ENCODE results near the gene SSB.

SSB gene

GRCh38 chr2:169767243-169767888 is 31.3 kb upstream of the SSB start:
- Histone ChIP-seq H3K27me3 (replicated peaks) (peaks cover 5% of the 10 kb centered on the region), H3K4me3 (ENCODE audit: low read depth, low read length) (no peak overlapping the region), H3K36me3 (replicated peaks) (no peaks in the 10 kb centered on the region), H3K27ac (no peak overlapping the region)
- DNase-seq, result peak; percentile 62
- TF ChIP-seq, protein P1, sequence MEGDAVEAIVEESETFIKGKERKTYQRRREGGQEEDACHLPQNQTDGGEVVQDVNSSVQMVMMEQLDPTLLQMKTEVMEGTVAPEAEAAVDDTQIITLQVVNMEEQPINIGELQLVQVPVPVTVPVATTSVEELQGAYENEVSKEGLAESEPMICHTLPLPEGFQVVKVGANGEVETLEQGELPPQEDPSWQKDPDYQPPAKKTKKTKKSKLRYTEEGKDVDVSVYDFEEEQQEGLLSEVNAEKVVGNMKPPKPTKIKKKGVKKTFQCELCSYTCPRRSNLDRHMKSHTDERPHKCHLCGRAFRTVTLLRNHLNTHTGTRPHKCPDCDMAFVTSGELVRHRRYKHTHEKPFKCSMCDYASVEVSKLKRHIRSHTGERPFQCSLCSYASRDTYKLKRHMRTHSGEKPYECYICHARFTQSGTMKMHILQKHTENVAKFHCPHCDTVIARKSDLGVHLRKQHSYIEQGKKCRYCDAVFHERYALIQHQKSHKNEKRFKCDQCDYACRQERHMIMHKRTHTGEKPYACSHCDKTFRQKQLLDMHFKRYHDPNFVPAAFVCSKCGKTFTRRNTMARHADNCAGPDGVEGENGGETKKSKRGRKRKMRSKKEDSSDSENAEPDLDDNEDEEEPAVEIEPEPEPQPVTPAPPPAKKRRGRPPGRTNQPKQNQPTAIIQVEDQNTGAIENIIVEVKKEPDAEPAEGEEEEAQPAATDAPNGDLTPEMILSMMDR (IDR thresholded peaks at IDR 0.05; ENCODE audit: low read depth, low read length, missing control alignments), result peak; percentile 75
- in situ Hi-C loops (cut with HindIII; ENCODE audit: low pct_ligation_motif_present, low sequenced_read_pairs), result no loop called here

DNA sequence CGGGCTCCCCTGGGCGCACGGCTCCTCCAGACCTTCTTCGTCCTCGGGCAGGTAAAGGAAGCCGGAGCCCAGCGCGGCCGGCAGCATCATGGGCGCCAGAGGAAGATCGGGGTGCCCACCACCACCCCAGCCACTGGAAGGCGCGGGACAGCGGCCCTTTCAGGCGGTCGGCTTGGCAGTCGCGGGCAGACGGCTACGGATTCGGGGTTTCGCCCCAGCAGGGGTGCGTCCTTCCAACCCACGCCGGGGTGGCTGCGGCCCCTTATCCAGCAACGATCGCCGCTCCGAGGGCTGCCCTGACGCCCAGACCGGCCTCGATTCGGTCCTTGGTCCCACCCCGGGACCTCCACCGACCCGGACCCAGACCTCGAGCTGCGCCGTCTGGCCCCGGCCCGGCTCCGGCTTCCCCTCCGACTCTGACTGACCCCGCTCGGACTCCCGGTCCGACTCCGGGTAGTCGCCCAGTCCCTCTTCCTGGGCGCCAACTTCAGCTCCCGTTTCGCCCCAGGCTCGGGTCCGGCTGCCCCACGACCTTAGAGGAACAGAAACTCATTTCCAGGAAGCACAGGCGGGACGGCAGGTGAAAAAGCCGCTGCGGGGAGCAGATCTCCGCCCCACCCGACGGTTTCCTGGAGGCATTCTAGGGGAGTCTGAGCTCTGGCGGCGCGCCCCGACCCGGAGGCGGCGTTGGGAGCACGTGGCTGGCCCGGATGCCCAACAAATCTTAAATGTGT is 30.2 kb upstream of the SSB start:
- TF ChIP-seq, protein P1 (IDR thresholded peaks at IDR 0.05; ENCODE audit: low read depth, low read length, missing control alignments), result no peak
- H3K27me3 ChIP-seq (replicated peaks), result peaks cover 5% of the 10 kb centered on the region
- no peak overlapping the region for H3K27ac ChIP-seq
- H3K4me3 ChIP-seq (ENCODE audit: low read depth, low read length), result peak overlapping the region; percentile 45
- in situ Hi-C loops (cut with HindIII; ENCODE audit: low pct_ligation_motif_present, low sequenced_read_pairs), result no loop called here
- H3K36me3 ChIP-seq (replicated peaks), result no peaks in the 10 kb centered on the region
- DNase-seq, result no peak

DNA sequence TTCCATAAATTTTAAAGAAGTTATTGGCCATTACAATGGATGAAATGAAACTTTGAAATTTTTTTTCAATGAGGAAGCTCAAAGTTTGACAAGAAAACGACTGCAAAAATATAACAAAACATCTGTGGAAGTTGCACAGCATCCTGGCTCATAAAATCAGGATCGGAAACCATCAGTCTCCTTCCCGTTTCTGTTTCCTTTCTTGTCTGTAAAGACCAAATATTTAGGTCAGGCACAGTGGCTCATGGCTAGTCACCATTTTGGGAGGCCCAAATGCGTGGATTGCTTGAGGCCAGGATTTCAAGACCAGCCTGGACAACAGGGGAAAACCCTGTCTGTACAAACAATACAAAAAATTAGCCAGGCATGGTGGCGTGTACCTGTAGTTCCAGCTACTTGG is 27.6 kb upstream of the SSB start:
- in situ Hi-C loops (cut with HindIII; ENCODE audit: low pct_ligation_motif_present, low sequenced_read_pairs), result no loop called here
- H3K36me3 ChIP-seq (replicated peaks), result no peaks in the 10 kb centered on the region

DNA sequence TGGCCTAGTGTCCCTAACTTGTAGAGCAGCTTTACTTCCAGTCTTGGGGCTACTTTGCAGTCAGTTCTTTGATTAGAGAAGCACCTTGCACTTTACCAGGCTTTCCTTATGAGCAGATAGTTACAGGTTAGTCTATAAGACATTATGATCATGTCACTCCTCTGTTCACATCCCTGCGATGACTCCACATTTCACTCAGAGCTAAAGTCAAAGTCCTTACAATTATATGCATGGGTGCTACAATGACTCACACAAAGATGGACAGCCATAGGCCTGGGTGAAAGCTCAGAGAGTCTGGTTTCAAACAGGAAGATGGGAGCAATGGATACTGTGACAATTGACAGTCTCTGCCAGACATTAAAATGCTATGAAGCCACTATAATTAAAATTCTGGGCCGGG is 27.1 kb upstream of the SSB start:
- in situ Hi-C loops (cut with HindIII; ENCODE audit: low pct_ligation_motif_present, low sequenced_read_pairs), result no loop called here
- no peak for DNase-seq
- TF ChIP-seq, protein P1 (IDR thresholded peaks at IDR 0.05; ENCODE audit: low read depth, low read length, missing control alignments), result no peak

More for the DNA sequence above, 27.6 kb upstream of the SSB start:
- peaks cover 5% of the 10 kb centered on the region for H3K27me3 ChIP-seq (replicated peaks)
- no peak overlapping the region for H3K4me3 ChIP-seq (ENCODE audit: low read depth, low read length)
- no peak for DNase-seq
- H3K27ac ChIP-seq, result no peak overlapping the region
- TF ChIP-seq, protein P1 (IDR thresholded peaks at IDR 0.05; ENCODE audit: low read depth, low read length, missing control alignments), result no peak

DNA sequence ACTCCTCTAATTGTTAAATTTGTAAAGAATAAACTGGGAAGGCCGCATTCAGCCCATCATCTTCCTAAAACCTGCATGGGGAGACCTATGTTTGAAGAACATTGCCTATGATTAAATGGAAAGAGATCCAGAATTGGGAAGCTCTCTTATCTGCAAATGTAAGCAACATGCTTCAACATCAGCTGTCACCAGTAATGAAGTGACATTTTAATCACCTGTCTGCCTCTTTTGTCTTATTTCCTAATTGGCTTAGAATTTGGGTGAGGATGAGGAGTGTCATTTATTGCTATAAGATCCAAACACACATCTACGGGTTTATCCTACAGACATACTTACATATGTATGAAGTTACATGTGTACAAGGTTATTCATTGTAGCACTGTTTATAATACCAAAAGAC is 26.0 kb upstream of the SSB start:
- TF ChIP-seq, protein P1 (IDR thresholded peaks at IDR 0.05; ENCODE audit: low read depth, low read length, missing control alignments), result no peak
- in situ Hi-C loops (cut with HindIII; ENCODE audit: low pct_ligation_motif_present, low sequenced_read_pairs), result no loop called here
- Histone ChIP-seq H3K36me3 (replicated peaks) (no peaks in the 10 kb centered on the region), H3K4me3 (ENCODE audit: low read depth, low read length) (no peak overlapping the region), H3K27me3 (replicated peaks) (peaks cover 3% of the 10 kb centered on the region), H3K27ac (no peak overlapping the region)
- no peak for DNase-seq

More for the DNA sequence above, 27.1 kb upstream of the SSB start:
- peaks cover 5% of the 10 kb centered on the region for H3K27me3 ChIP-seq (replicated peaks)
- no peak overlapping the region for H3K4me3 ChIP-seq (ENCODE audit: low read depth, low read length)
- H3K27ac ChIP-seq, result no peak overlapping the region
- H3K36me3 ChIP-seq (replicated peaks), result no peaks in the 10 kb centered on the region

All from brain microvascular endothelial cell (primary cell).